GM18505 (cell line): ENCODE results near the gene SUPV3L1.
"Not testable (repeated sequence)": the region's sequence is repeated elsewhere in the genome, so short reads cannot be mapped to it uniquely, and the experiment has no call there.

ENCODE experiments used
- ATAC-seq: cut with Tn5 transposase; IDR thresholded peaks from one replicate; pipeline ENCODE4 v1.9.1; 2021; ENCODE audit not compliant: unreplicated experiment
- POLR2A ChIP-seq: IDR thresholded peaks from 4 replicates; pipeline ENCODE4 v1.6.1; 2011; ENCODE audit warnings: borderline replicate concordance; ENCODE audit not compliant: insufficient read depth, insufficient read length; ENCODE audit errors: extremely low read depth

The SUPV3L1 gene

GRCh38 chr10:69179743-69180524 is at the start of gene SUPV3L1:
Gene SUPV3L1, plus strand, starts transcription at chr10:69180234. Its CDS starts 58 bp downstream, at chr10:69180292.
- TF ChIP-seq POLR2A = peak; percentile 83
- peak; percentile 85 for ATAC-seq

DNA sequence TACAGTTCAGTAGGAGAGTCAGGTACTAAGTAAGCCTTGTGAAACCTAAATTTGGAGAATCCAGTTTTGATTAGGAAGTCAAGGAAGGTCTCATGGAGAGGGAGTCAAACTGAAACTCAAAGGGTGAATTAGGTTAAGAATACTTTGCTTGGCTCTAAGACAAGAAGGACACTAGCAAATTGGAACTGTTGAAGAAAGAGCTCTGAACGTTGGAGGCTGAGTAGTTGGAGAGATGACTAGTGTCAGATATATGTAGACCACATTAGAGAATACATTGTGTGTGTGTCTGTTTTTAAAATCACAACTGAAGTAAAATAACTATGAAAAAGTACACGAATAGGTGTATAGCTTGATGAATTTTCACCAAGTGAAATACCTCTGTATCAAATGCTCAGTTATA is 49.8 kb upstream of the SUPV3L1 start:
- no peak for ATAC-seq
- TF ChIP-seq POLR2A = no peak

DNA sequence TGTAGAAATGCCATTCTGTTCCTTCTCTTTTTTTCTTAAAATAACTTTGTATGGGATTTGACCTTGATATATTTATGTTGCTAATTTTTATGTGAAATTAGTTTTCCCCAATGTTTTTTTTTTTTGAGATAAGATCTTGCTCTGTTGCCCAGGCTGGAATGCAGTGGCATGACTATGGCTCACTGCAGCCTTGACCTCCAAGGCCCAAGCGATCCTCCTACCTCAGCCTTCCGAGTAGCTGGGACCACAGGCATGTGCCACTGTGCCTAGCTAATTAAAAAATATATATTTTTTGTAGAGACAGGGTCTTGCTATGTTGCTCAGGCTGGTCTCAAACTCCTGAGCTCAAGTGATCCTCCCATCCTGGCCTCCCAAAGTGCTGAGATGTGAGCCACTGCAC is 40.1 kb upstream of the SUPV3L1 start:
- ATAC-seq = no peak
- TF ChIP-seq POLR2A = no peak

GRCh38 chr10:69141304-69141703 is 38.7 kb upstream of the SUPV3L1 start:
- ATAC-seq = no peak
- no peak for TF ChIP-seq POLR2A

DNA sequence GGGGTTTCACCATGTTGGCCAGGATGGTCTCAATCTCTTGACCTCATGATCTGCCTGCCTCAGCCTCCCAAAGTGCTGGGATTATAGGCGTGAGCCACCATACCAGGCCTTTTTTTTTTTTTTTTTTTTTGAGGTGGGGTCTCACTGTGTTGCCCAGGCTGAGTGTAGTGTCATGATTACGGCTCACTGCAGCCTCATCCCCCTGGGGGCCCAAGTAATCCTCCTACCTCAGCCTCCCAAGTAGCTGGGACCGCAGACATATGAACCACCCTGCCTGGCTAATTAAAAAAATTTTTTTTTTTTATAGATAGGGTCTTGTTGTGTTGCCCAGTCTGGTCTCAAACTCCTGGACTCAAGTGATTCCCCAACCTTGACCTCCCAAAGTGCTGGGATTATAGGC is 38.0 kb upstream of the SUPV3L1 start:
- not testable (repeated sequence) for ATAC-seq

DNA sequence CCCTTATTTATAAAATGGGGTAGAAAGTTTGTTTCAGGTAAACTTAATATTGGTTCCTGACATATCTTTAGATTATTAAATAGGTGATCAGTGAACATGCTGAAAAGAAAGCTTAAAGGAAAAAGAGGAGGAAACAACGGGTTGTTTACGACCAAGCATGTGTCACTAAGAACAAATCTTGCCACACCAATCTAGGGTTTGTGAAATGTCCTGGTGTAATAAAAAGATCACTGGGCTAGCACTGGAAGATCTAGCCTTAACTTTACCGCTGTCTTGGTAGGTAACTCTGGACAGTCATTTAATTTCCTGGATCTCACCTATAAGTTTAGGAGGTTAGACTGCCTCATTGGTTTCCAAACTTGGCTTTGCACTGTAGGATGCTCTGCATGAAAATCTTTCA is 37.1 kb upstream of the SUPV3L1 start:
- no peak for ATAC-seq
- no peak for TF ChIP-seq POLR2A

- no peak for TF ChIP-seq POLR2A
These were observed 34.7 kb upstream of the SUPV3L1 start for GRCh38 chr10:69145329-69145728.

GRCh38 chr10:69145864-69146263 is 34.2 kb upstream of the SUPV3L1 start:
- no peak for TF ChIP-seq POLR2A
- no peak for ATAC-seq

More at GRCh38 chr10:69145329-69145728, 34.7 kb upstream of the SUPV3L1 start:
- no peak for ATAC-seq

DNA sequence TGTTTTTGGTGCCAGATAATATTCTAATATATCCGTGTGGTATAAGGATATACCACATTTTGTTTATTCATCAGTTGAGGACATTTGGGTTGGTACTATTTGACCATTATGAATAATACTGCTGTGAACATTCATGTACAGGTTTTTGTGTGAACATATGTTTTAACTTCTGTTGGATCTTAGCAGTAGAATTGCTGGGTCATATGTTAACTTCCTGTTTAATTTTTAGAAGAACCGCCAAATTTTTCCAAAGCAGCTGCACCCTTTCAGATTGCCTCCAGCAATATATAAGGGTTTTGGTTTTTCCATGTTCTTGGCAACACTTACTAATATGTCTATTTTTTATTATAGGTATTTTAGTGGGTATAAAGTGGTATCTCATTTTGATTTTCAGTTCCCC is 33.3 kb upstream of the SUPV3L1 start:
- TF ChIP-seq POLR2A = no peak

GRCh38 chr10:69151984-69152383 is 28.1 kb upstream of the SUPV3L1 start:
- TF ChIP-seq POLR2A = no peak
- ATAC-seq = no peak

More for the DNA sequence above, 33.3 kb upstream of the SUPV3L1 start:
- ATAC-seq = no peak

DNA sequence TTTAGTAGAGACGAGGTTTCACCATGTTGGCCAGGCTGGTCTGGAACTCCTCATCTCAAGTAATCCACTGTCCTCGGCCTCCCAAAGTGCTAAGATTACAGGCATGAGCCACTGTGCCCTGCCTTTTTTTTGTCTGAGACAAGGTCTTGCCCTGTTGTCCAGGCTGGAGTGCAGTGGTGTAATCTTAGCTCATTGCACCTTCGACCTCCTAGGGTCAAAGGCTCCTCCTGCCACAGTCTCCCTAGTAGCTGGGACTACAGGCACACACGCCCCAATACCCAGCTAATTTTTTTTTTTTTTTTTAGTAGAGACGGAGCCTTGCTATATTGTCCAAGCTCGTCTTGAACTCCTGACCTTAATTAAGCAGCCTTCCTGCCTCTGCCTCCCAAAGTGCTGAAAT is 26.8 kb upstream of the SUPV3L1 start:
- no peak for TF ChIP-seq POLR2A
- ATAC-seq = no peak

DNA sequence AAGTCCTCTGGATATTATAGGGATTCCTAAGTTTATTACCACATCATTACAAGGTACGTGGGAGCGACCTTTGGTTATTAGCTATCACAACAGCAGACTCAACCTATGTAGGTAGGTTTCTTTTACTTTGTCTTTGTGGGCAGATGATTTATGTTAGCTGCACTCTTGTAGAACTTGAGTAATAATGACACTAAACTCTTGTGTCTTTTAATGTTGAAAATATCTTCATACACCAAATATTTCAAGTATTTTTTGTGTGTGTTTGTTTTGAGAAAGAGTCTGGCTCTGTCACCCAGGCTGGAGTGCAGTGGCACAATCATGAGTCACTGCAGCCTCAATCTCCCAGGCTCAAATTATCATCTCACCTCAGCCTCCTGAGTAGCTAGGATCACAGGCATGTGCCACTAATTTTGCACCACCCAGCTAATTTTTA is 19.2 kb upstream of the SUPV3L1 start:
- no peak for TF ChIP-seq POLR2A
- no peak for ATAC-seq

DNA sequence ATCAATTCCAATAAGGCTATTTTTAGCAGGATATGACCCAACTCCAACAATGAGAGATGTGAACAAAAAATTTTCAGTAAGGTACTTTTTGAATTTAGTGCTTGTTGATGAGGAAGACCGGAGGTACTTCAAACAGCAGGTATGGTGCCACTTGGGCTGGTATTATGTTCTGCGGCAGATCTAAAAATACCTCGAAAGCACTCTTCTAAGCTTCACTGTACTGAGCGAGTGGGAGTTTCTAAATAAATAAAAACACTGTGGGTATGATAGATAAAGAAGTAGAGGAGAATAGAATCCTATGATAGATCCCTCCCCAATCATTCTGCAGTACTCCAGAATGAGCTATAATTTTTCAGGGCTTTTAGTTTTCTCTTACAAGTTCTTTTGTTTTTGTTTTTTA is 11.5 kb upstream of the SUPV3L1 start:
- TF ChIP-seq POLR2A = no peak
- ATAC-seq = no peak

DNA sequence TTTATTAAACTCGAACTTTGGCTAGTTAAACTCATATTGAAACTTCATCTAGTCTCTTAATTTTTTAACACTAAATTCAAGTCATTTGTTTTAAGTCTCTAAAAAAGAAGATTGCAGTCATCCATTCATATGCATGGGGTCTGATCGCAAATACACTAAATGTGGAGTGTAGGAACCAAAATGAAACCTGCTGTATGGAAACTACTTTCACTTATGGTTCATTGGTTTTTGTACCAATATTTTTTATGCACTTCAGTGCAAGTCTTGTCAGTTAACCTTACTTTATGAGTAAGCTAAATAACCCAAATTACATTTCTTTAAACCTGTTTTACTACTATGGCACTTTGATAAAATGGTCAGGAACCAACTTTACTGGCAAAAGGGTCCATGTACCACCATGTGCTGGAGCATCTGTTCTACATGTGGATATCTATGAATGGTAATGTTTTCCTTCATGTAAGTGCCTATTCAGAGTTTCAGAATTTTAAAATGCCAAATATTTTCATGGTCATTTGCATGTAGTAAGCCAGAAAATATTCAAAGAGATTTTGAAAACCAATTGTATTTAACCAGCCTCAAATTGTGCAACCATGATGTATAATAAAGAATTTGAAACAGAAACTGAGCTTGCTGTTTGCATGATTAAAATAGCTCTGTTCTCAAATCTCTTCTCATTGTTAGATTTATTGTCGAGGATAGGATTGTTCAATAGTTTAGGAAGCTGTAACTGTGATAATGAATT is 7.6 kb upstream of the SUPV3L1 start:
- no peak for TF ChIP-seq POLR2A
- no peak for ATAC-seq

DNA sequence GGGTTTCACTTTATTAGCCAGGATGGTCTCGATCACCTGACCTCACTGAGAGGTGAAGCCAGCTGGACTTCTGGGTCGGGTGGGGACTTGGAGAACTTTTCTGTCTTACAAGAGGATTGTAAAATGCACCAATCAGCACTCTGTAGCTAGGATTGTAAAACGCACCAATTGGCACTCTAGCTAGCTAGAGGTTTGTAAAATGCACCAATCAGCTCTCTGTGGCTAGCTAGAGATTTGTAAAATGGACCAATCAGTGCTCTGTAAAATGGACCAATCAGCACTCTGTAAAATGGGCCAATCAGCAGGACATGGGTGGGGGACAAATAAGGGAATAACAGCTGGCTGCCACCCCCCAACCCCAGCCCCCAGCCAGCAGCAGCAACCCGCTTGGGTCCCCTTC is 4.7 kb upstream of the SUPV3L1 start:
- ATAC-seq = not testable (repeated sequence)

- TF ChIP-seq POLR2A = no peak
- no peak for ATAC-seq
These were observed 3.2 kb upstream of the SUPV3L1 start for GRCh38 chr10:69176823-69177222.
